Stomach (tissue), 9 donors: ENCODE results near the gene NMNAT2. TPM values are rescaled to one million over a fixed set of nuclear protein-coding genes. Genes with fewer than 3 reads are reported as not detected.

ENCODE experiments used
- DNase-seq, 2 donors: peaks; one replicate each; pipeline versions ENCODE4 v3.0.0 to v3.0.0-alpha.2; 2013 to 2019
- H3K27ac ChIP-seq, 5 donors: fragments of 200-600 bp in 4 of 5; sonication (generic) in 4 of 5; one replicate each; pipeline ENCODE4 v1.5.1; 2013 to 2019; ENCODE audit warnings: mild to moderate bottlenecking in 1 of 5, moderate library complexity in 1 of 5
- H3K27me3 ChIP-seq, 3 donors: fragments of 200-600 bp; sonication (generic); one replicate each; pipeline ENCODE4 v1.5.1; 2017 to 2019; ENCODE audit warnings: mixed run types in 1 of 3
- H3K36me3 ChIP-seq, 4 donors: fragments of 200-600 bp; sonication (generic); 1 replicate in 3 of 4; 2 replicates in 1 of 4; pipeline ENCODE4 v1.5.1; 2016 to 2019
- H3K4me1 ChIP-seq, 4 donors: fragments of 200-600 bp; sonication (generic); one replicate each; pipeline ENCODE4 v1.5.1; 2016 to 2019
- H3K4me3 ChIP-seq, 4 donors: fragments of 200-600 bp; sonication (generic) in 3 of 4; one replicate each; pipeline ENCODE4 v1.5.1; 2016 to 2019; ENCODE audit warnings: mild to moderate bottlenecking in 1 of 4
- H3K9me3 ChIP-seq, 4 donors: fragments of 200-600 bp; sonication (generic); one replicate each; pipeline ENCODE4 v1.5.1; 2016 to 2019
- CTCF ChIP-seq, 7 experiments: fragments of 450-650 bp in 4 of 7; fragments of 200-600 bp in 3 of 7; sonication (generic) in 3 of 7; IDR thresholded peaks; one replicate each; pipeline ENCODE4 v1.5.1; 2016 to 2019; ENCODE audit warnings: antibody characterized with exemption in 7 of 7, control low read depth in 2 of 7, mild to moderate bottlenecking in 1 of 7
- EP300 ChIP-seq: sonication (generic); formaldehyde crosslinking; IDR thresholded peaks from one replicate; pipeline ENCODE4 v1.6.1; 2017; ENCODE audit warnings: antibody characterized with exemption
- POLR2A ChIP-seq, 4 donors: fragments of 450-650 bp; IDR thresholded peaks; one replicate each; pipeline ENCODE4 v1.6.1; 2016; ENCODE audit warnings: antibody characterized with exemption in 4 of 4, control low read depth in 2 of 4, mild to moderate bottlenecking in 1 of 4, moderate library complexity in 1 of 4
- POLR2AphosphoS5 ChIP-seq, 3 donors: sonication (generic); formaldehyde crosslinking; IDR thresholded peaks; one replicate each; pipeline ENCODE4 v1.6.1; 2016; ENCODE audit warnings: antibody characterized with exemption in 3 of 3
- WGBS, 5 donors: extraction: QIAGEN DNeasy Blood & Tissue Kit in 3 of 5; methylation state at CpG; one replicate each; pipeline versions ENCODE4 v1.1.5 to v1.1.7; 2013 to 2018; 5-methylcytosine and 5-hydroxymethylcytosine counted together
- intact Hi-C: fragments of 100-400 bp; cut with DNase I; formaldehyde crosslinking; loops from one replicate; pipeline ENCODE4 v1.15.1; 2023; ENCODE audit warnings: low total_unique reads
- polyA plus RNA-seq, 3 donors: library from polyadenylated mRNA; stranded (reverse); fragments of 200-250 nt; gene quantifications; one replicate each; pipeline ENCODE4 v1.2.3, GENCODE V29; 2013
- total RNA-seq, 5 donors: library from RNA; depleted of rRNA; stranded (reverse); fragments of >200 nt; gene quantifications; one replicate each; pipeline versions ENCODE4 v1.1.0 to v1.2.3, GENCODE V29; 2014 to 2016
- donor health status: healthy with polysubstance abuse.
- donor health status: Bipolar disorder and iron deficiency.
- donor health status: healthy.

Gene NMNAT2
- total and polyA plus RNA-seq, 8 donors = 0.06 to 1.3 (median 0.51) TPM; not detected in 2

- no peak for DNase-seq
- Histone ChIP-seq H3K27me3 (no peaks in the 10 kb centered on the region), H3K4me1 (peaks cover 0 to 38% (median 20%) of the 10 kb centered on the region in 4 donors), H3K27ac (no peak overlapping the region), H3K4me3 (no peak overlapping the region), H3K9me3 (no peaks in the 10 kb centered on the region), H3K36me3 (no peaks in the 10 kb centered on the region)
- WGBS, 5 donors = 78 to 94% (median 87%) methylated on average over 5 of the region's 5 CpGs
- intact Hi-C loops = no loop called here
- TF ChIP-seq POLR2AphosphoS5 (IDR thresholded peaks at IDR 0.05) (no peak), CTCF (IDR thresholded peaks at IDR 0.05) (no peak), POLR2A (IDR thresholded peaks at IDR 0.05) (no peak), EP300 (no peak)
These were observed 134.1 kb downstream of the NMNAT2 start for GRCh38 chr1:183284086-183284485.

DNA sequence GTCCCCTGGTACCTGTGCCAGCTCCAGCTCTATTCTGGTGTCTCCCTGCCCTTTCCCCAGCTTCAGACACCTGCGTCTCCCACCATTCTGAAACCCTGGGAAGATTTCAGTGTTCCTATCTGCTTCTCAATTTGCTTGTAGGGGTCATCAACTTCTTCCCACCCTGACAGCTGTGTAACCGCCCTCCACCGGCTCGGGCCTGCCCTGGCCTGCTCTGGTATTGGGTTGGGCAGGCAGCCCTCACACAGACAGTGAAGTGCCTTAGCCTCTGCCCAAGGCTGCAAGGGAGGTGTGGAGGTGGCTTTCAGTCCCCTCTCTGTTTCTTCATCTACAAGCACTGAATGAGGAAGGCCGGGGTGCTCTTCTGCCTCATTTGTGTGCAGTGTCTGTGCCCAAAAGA lies 134.9 kb downstream of the NMNAT2 start:
- no peaks in the 10 kb centered on the region for H3K9me3 ChIP-seq
- 74 to 82% (median 79%) methylated on average over 5 of the region's 5 CpGs for WGBS, 5 donors
- H3K27me3 ChIP-seq = no peaks in the 10 kb centered on the region
- no peak for DNase-seq
- peaks cover 0 to 45% (median 24%) of the 10 kb centered on the region in 4 donors for H3K4me1 ChIP-seq
- H3K27ac ChIP-seq = no peak overlapping the region
- H3K4me3 ChIP-seq = no peak overlapping the region
- TF ChIP-seq EP300 (no peak), POLR2A (IDR thresholded peaks at IDR 0.05) (no peak), CTCF (IDR thresholded peaks at IDR 0.05) (no peak), POLR2AphosphoS5 (IDR thresholded peaks at IDR 0.05) (no peak)
- H3K36me3 ChIP-seq = no peaks in the 10 kb centered on the region
- intact Hi-C loops = no loop called here

DNA sequence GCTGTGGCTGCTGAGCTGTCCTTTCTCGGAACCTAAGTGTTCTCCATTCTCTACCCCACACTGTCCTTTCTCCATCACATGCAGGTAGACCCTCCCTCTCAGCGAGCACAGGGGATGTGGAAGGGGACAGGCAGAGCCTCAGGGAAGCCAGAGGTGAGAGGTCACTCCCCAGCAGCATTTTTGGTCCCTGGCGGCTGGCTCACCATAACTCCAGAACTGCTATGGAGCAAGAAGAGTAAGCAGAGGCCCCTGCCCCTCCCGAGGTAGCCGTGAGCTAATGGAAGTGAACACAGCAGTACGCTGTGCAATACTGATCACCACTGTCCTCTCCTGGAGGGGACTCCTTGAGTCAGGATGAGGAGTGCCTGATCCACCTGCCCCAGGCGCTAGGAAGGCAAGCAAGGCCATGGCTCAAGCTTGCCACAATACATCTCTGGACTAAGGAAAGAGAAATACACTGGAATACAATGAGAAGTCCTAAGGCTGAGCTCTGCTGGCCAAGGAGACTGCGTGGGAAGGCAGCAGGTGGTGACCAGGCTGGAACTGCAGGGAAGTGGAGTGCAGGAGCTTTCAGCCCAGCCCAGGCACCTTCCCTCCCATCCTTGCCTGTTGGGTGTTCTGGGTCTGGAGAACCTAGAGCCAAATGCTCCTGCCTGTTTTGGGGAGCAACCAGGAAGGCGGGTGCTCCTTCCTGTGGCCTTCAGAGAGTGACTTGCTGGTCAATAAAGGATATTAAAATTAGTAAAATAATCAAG lies 135.9 kb downstream of the NMNAT2 start:
- H3K4me1 ChIP-seq = peaks cover 0 to 43% (median 22%) of the 10 kb centered on the region in 4 donors
- 68 to 80% (median 75%) methylated on average over 8 to 9 of the region's 9 CpGs for WGBS, 5 donors
- peak overlapping the region in 4 of 5 donors; percentile 1 to 73 (median 52) for H3K27ac ChIP-seq
- no peaks in the 10 kb centered on the region for H3K27me3 ChIP-seq
- no peak overlapping the region for H3K4me3 ChIP-seq
- no peaks in the 10 kb centered on the region for H3K9me3 ChIP-seq
- intact Hi-C loops = no loop called here
- H3K36me3 ChIP-seq = no peaks in the 10 kb centered on the region
- DNase-seq = peak in 1 of 2 donors; percentile 45
- no peak for TF ChIP-seq EP300
- TF ChIP-seq POLR2AphosphoS5 (IDR thresholded peaks at IDR 0.05) = no peak
- no peak for TF ChIP-seq POLR2A (IDR thresholded peaks at IDR 0.05)
- no peak for TF ChIP-seq CTCF (IDR thresholded peaks at IDR 0.05)

DNA sequence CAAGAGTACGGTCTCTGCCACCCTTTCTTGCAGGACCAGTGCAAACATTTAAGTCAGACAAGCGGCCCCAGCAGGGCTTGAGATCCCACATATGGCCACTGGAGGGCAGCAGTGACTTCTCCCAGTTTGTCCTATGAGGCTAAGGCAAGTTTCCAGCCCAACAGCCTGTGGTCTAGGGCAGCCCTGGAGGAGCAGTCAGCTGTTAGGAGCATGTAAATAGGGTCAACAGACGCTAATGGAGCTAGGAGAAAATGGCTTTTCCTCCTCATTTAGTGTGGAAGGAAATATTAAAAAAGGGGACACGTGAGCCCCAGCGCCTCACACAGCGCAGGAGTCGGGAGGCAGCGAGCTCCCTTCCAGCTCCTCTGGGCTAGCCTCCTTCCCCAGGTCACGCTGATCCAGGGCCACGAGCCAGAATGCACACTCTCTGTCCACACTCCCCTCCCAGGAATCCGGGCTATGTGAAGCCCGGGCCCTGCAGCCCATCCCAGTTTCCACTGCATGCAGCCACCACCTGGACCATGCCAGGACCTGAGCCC lies 136.6 kb downstream of the NMNAT2 start:
- intact Hi-C loops = no loop called here

More for the DNA sequence above, 136.6 kb downstream of the NMNAT2 start:
- Histone ChIP-seq H3K4me1 (peaks cover 0 to 43% (median 19%) of the 10 kb centered on the region in 4 donors), H3K4me3 (no peak overlapping the region), H3K27me3 (no peaks in the 10 kb centered on the region), H3K27ac (peak overlapping the region in 4 of 5 donors; percentile 1 to 73 (median 52)), H3K36me3 (no peaks in the 10 kb centered on the region), H3K9me3 (no peaks in the 10 kb centered on the region)
- peak; percentile 88 to 97 for DNase-seq
- 27 to 35% (median 29%) methylated on average over 11 to 12 of the region's 12 CpGs for WGBS, 5 donors
- TF ChIP-seq CTCF (IDR thresholded peaks at IDR 0.05) (peak in 6 of 7 experiments; percentile 30 to 94 (median 86)), EP300 (no peak), POLR2A (IDR thresholded peaks at IDR 0.05) (no peak), POLR2AphosphoS5 (IDR thresholded peaks at IDR 0.05) (peak in 2 of 3 donors; percentile 1 to 59)
